ENCODE results near the gene C1orf56. TPM values are rescaled to one million over a fixed set of nuclear protein-coding genes. Genes with fewer than 3 reads are reported as not detected.
"Not testable (repeated sequence)": the region's sequence is repeated elsewhere in the genome, so short reads cannot be mapped to it uniquely, and the experiment has no call there.

C1orf56 gene
- total RNA-seq, 4 donors from 2014 or later, result 3.1 to 4.6 (median 3.6) TPM

- intact Hi-C loops (cut with DNase I; ENCODE audit: low total_unique reads), result no loop called here
- no peak for DNase-seq (ENCODE audit: low spot score in 2 of 2)
- H3K4me3 ChIP-seq (ENCODE audit: low read depth, poor library complexity, severe bottlenecking), result no peak overlapping the region
- WGBS, 2 donors, result 87 to 90% methylated on average over 4 of the region's 4 CpGs
- no peak for TF ChIP-seq POLR2A (IDR thresholded peaks at IDR 0.05)
- TF ChIP-seq, protein P1, sequence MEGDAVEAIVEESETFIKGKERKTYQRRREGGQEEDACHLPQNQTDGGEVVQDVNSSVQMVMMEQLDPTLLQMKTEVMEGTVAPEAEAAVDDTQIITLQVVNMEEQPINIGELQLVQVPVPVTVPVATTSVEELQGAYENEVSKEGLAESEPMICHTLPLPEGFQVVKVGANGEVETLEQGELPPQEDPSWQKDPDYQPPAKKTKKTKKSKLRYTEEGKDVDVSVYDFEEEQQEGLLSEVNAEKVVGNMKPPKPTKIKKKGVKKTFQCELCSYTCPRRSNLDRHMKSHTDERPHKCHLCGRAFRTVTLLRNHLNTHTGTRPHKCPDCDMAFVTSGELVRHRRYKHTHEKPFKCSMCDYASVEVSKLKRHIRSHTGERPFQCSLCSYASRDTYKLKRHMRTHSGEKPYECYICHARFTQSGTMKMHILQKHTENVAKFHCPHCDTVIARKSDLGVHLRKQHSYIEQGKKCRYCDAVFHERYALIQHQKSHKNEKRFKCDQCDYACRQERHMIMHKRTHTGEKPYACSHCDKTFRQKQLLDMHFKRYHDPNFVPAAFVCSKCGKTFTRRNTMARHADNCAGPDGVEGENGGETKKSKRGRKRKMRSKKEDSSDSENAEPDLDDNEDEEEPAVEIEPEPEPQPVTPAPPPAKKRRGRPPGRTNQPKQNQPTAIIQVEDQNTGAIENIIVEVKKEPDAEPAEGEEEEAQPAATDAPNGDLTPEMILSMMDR (IDR thresholded peaks at IDR 0.05), result no peak
Measured at GRCh38 chr1:151067185-151067584, 19.6 kb downstream of the C1orf56 start.

GRCh38 chr1:151069103-151069486 is 21.5 kb downstream of the C1orf56 start:
- intact Hi-C loops (cut with DNase I; ENCODE audit: low total_unique reads), result no loop called here
- DNase-seq (ENCODE audit: low spot score in 2 of 2), result no peak
- 85 to 87% methylated on average over 5 of the region's 5 CpGs for WGBS, 2 donors
- TF ChIP-seq POLR2A (IDR thresholded peaks at IDR 0.05), result no peak
- TF ChIP-seq, protein P1 (IDR thresholded peaks at IDR 0.05), result no peak
- H3K4me3 ChIP-seq (ENCODE audit: low read depth, poor library complexity, severe bottlenecking), result no peak overlapping the region

DNA sequence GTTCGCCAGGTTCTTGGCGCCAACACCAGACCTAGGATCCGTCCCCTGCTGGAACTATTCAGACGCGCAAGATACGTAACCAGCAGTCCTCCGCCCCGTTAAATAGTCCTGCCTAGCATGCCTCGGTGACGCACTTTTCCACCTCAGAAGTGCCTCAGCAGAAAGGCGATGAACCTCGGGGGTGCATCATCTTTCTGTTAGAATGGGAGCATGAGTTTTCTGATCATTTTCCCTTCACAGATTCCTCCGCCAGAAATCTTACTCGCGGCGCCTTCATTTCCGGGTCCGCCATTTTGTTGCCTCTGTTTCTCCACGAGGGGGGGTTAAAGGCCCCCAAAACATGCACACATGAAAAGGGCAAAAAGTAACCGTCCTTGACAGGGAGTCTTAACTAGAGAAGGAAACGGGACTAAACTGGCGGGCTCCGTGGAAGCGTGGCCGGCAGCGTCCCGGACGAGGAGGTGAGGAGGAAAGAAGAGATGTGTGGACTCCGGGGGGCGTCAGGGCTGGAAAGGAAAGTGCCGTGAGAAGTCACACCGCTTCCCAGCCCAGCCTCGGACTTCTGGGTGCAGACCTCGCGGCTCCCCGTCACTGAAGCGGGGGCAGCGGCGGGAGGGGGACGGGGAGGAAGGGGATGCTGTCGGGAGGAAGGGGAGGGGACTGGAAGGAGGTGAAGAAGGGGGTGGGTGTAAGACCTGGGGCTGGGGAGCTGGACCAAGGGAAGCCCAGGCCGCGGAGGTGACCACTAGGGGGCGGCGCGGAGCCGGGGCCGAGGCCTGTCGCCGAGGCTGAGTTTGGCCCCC is 23.1 kb downstream of the C1orf56 start, which contains the start of gene GABPB2:
GABPB2 (plus strand) TSS at position 288 of the 803 bp plus-strand sequence. CDS start 17,429 bp downstream, outside the sequence.
- TF ChIP-seq, protein P1 (IDR thresholded peaks at IDR 0.05), result peak in 1 of 3 donors; percentile 11
- no peak for TF ChIP-seq POLR2A (IDR thresholded peaks at IDR 0.05)
- peak; percentile 91 to 98 for DNase-seq (ENCODE audit: low spot score in 2 of 2)
- intact Hi-C loops (cut with DNase I; ENCODE audit: low total_unique reads), result no loop called here
- H3K4me3 ChIP-seq (ENCODE audit: low read depth, poor library complexity, severe bottlenecking), result peak within 1 kb of the TSS; percentile 78
- WGBS, 2 donors, result 1% methylated on average over 47 to 50 of the region's 50 CpGs

GRCh38 chr1:151072224-151072623 is 24.7 kb downstream of the C1orf56 start:
- 70 to 79% methylated on average over 13 of the region's 13 CpGs for WGBS, 2 donors
- intact Hi-C loops (cut with DNase I; ENCODE audit: low total_unique reads), result no loop called here
- TF ChIP-seq, protein P1 (IDR thresholded peaks at IDR 0.05), result no peak
- peak in 1 of 2 donors; percentile 83 for DNase-seq (ENCODE audit: low spot score in 2 of 2)
- H3K4me3 ChIP-seq (ENCODE audit: low read depth, poor library complexity, severe bottlenecking), result no peak overlapping the region

- TF ChIP-seq, protein P1 (IDR thresholded peaks at IDR 0.05), result no peak
- no peak for TF ChIP-seq POLR2A (IDR thresholded peaks at IDR 0.05)
- 75 to 76% methylated on average over 4 of the region's 4 CpGs for WGBS, 2 donors
- DNase-seq (ENCODE audit: low spot score in 2 of 2), result peak in 1 of 2 donors; percentile 32
- intact Hi-C loops (cut with DNase I; ENCODE audit: low total_unique reads), result no loop called here
- H3K4me3 ChIP-seq (ENCODE audit: low read depth, poor library complexity, severe bottlenecking), result no peak overlapping the region
Measured at GRCh38 chr1:151085953-151086559, 38.5 kb downstream of the C1orf56 start.

DNA sequence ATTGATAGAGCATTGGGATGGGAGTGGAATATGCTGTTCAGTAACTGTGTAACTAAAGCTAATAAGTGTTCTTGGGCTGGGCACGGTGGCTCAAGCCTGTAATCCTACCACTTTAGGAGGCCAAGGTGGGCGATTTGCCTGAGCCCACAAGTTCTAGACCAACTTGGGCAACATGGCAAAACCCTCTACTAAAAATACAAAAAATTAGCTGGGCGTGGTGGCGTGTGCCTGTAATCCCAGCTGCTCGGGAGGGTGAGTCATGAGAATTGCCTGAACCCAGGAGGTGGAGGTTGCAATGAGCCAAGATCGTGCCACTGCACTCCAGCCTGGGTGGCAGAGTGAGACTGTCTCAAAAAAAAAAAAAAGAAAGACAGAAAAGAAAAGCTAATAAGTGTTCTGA is 49.9 kb downstream of the C1orf56 start:
- H3K4me3 ChIP-seq (ENCODE audit: low read depth, poor library complexity, severe bottlenecking); intact Hi-C loops (cut with DNase I; ENCODE audit: low total_unique reads): not testable (repeated sequence)
- WGBS, 2 donors, result 66 to 77% methylated on average over 6 of the region's 6 CpGs

More for the DNA sequence above, 49.9 kb downstream of the C1orf56 start:
- not testable (repeated sequence) for DNase-seq (ENCODE audit: low spot score in 2 of 2)

All from lower leg skin (tissue), 4 donors.